Sciatic nerve (tissue), 2 donors: ENCODE measurements around the gene PIGL. TPM values are rescaled to one million over a fixed set of nuclear protein-coding genes. Genes with fewer than 3 reads are reported as not detected.
A peak's percentile ranks its signal among the peaks of the same experiment; 100 is the strongest.
"Not testable (repeated sequence)": the region's sequence is repeated elsewhere in the genome, so short reads cannot be mapped to it uniquely, and the experiment has no call there.

Experiments
- ATAC-seq: fragments of 200-7000 bp; cut with Tn5 transposase; one replicate; pipeline ENCODE4 v1.9.1; 2020; ENCODE audit warnings: mild to moderate bottlenecking, moderate library complexity
- DNase-seq: peaks from one replicate; pipeline ENCODE4 v3.0.0-alpha.2; 2020; ENCODE audit warnings: low spot score
- intact Hi-C: fragments of 100-400 bp; cut with DNase I; formaldehyde crosslinking; loops from one replicate; pipeline ENCODE4 v1.14.2; 2022
- total RNA-seq: library from RNA; stranded (reverse); fragmentation: NEBNext Ultra II Directional; extraction: Animal tissue kit (Norgen Biotek cat#: 25700); gene quantifications from one replicate; pipeline ENCODE4 v1.2.1, GENCODE V29; 2021
- donor health status: DM: no; HTN: no; CAD: no.
- donor health status: DM: no; HTN: no; CAD: no.

PIGL gene
- total RNA-seq, 1 donor from 2014 or later, result 54.7 TPM

DNA sequence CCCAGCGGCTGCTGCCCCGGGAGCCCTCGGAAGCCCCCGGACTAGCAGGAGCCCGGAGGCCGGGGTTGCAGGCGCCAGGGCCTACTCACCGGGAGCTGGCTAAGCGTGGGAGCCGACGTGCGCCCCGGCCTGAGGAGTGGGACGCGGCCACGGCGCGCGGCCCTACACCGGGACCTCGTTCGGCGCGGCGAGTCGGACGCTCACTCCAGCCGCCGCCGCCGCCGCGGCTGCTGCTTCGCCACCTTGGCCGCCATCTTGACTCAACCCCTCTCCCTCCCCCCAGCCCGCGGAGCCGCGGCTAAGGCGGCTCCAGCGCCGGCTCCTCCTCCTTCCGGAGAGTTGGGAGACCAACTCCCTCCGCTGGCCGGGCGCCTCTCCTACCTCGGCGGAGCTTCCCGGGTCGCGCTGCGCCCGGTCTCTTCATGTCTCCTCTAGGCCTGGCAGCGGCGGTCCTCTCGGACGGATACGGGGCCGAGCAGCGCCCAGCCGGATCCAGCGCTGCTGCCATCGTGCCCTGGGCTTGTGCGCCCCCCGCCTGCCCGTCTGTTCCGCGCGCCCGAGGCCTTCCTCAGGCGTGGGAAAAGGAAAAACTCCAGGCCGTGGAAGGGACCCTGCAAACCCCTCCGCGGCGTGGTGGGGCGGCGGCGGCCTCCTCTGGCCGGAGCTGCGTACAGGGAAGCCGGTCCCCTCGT lies 1.6 kb upstream of the PIGL start, which contains the start of gene NCOR1:
Gene NCOR1 (minus strand): TSS at position 262 of the 692 bp plus-strand sequence. CDS start 20,965 bp downstream, outside the sequence.
- ATAC-seq (peak; percentile 98), DNase-seq (peak; percentile 96)
- intact Hi-C loops, result no loop called here

DNA sequence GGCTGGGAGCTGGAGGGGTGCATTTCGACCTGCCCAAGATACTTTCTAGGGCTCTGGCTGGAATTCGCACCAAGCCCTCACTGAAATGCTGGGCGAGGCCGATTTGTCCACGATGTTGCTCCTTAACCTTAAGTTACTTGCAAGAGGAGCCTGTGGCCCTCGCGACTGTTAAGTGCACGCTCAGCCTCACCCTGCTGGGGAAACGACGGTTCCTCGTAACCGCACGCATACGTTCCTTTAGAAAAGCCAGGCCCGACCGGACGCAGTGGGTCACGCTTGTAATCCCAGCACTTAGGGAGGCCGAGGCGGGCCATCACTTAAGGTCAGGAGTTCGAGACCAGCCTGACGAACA lies 1.1 kb upstream of the PIGL start:
- DNase-seq, result no peak
- ATAC-seq, result no peak
- intact Hi-C loops, result no loop called here

DNA sequence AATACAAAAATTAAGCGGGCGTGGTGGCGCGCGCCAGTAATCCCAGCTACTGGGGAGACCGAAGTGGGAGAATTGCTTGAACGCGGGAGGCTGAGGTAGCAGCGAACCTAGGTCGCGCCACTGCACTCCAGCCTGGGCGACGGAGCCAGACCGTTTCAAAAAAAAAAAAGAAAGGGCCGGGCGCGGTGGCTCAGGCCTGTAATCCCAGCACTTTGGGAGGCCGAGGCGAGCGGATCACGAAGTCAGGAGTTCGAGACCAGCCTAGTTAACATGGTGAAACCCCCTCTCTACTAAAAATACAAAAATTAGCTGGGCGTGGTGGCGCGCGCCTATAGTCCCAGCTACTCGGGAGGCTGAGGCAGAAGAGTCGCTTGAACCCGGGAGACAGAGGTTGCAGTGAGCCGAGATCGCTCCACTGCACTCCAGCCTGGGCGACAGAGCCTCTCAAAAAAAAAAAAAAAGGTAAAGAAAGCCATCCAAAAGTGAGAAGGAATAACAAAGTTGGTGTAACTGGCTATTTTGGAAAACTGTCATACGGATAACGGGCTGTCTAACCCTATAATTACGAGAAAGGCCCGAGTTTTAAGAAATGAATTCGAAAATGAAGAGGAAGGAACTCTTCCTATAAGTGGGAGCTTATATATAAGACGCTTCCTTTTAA lies 539 bp upstream of the PIGL start:
- ATAC-seq, DNase-seq, intact Hi-C loops: not testable (repeated sequence)

DNA sequence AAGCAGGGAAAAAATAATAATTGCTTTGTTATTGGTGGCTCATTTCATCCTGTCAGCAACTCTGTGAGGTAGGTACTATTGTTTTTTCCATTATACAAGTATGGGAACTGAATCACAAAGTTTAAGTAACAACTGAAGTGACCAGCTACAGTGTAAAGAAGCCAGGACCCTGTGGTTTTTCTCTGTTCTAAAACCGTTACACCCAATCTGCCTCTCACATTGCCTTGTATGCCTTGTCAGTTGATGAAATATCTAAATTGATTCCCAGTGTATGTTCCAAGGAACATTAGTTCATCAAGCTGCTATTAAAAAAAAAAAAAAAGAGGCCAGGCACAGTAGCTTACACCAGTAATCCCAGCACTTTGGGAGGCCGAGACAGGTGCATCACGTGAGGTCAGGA lies 5.4 kb downstream of the PIGL start:
- intact Hi-C loops, result no loop called here
- DNase-seq (no peak), ATAC-seq (no peak)

DNA sequence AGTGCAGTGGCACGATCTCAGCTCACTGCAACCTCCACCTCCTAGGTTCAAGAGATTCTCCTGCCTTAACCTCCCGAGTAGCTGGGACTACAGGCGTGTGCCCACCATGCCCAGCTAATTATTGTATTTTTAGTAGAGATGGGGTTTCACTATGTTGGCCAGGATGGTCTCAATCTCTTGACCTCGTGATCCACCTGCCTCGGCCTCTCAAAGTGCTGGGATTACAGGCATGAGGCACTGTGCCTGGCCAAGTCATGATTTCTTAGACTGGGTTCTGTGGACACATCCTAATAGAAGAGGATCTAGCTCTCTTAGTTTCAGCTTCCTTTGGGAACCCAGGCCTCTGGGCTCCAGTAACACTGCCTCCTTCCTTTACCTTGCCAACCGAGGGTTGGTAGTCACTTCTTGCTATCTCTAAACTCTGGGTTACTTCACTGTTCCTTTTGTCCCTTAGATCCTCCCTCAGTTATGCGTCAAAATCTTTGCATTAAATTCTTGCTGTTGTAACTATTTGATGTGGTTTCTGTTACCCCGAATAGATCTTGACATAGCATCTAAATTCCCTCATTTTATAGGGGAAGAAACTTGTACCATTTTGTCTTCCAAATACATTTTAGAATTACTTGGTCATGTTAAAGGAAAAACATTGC lies 13.0 kb downstream of the PIGL start:
- intact Hi-C loops, ATAC-seq, DNase-seq: not testable (repeated sequence)

DNA sequence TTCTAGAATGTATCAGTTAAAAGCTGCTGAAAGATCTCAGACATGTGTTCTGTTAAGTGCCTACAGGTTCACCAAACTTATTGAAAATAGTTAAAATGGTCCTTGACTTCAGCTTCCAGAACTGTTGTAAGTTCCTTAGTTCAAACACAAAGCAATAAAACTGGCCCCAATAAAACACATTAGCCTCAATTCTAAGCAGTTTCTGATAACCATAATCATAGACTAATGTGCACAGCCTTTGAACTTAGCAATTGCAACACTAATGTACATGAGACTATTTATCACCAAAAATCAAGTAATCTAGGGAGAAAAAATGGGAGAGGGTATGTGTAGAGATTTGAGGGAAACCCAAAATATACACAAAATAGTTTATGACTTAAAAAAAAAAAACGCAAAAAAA lies 15.4 kb downstream of the PIGL start:
- ATAC-seq (no peak), DNase-seq (no peak)
- intact Hi-C loops, result no loop called here

DNA sequence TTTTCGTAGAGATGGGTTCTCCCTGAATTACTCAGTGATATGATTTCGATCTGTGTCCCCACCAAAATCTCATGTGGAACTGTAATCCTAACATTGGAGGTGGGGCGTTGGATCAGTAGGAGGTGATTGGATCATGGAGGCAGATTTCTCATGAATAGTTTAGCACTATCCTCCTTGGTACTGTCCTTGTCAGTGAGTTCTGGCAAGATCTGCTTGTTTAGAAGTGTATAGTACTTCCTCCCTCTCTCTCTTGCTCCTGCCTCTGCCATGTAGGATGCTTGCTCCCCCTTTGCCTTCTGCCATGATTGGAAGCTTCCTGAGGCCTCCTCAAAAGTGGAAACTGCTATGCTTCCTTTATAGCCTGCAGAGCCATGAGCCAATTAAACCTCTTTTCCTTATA lies 22.9 kb downstream of the PIGL start:
- intact Hi-C loops, result no loop called here
- DNase-seq (no peak), ATAC-seq (no peak)

DNA sequence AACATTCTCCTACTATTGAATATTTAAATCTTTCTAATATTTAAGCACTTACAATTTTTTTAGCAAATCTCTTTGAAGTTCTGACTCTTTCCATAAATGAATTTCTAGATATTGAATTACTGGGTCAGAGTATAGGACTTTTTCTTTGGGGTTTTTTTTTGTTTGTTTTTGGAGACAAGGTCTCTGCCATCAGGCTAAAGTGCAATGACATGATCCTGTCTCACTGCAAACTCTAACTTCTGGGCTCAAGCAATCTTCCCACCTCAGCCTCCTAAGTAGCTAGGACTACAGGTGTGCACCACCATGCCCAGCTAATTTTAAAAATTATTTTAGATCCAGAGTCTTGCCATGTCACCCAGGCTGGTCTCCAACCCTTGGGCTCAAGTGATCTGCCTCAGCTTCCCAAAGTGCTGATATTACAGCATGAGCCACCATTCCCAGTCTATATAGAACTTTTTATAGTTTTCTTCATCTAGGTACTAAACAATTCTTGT lies 24.9 kb downstream of the PIGL start:
- intact Hi-C loops, result no loop called here
- DNase-seq (no peak), ATAC-seq (no peak)

DNA sequence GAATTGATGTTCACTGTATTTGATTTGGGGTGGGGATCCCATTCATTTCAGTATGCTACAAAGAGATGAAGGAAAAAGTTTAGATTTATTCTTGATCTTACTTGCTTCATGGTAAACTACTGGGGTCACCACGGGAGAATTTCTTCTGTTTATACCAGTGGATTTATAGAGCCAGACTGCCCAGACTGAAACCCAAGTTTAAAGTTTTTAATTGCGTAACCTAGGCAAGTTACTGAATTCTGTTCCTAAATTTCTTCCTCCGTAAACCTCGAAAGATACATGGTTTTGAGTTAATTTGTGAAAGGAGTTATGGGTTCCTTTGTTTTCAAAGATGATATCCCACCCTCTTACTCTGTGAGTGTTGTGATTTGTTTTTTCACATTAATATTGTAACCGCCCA lies 26.4 kb downstream of the PIGL start:
- no peak for DNase-seq
- intact Hi-C loops, result no loop called here
- ATAC-seq, result no peak

DNA sequence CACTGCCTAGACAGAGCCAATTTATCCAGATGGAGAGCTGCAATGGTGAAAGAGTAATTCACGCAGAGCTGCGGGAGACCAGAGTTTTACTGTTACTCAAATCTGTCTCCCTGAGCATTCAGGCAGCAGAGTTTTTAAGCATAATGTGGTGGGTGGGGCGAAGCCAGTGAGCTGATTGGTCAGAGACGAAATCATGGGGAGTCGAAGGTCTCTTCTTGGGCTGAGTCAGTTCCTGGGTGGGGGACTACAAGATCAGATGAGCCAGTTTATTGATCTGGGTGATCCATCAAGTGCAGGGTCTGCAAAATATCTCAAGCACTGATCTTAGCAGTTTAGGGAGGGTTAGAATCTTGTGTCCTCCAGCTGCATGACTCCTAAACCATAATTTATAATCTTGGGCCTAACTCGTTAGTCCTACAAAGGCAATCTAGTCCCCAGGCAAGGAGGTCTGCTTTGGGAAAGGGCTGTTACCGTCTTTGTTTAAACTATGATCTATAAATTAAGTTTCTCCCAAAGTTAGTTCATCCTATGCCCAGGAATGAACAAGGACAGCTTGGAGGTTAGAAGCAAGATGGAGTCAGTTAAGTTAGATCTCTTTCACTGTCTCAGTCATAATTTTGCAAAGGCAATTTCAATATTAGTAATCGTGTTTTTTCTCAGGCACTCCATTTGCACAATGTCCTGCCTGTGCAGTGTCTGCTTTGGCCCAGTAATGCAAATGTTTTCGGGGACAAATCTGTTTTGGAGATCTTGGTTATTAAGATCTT lies 27.0 kb downstream of the PIGL start:
- DNase-seq (no peak), ATAC-seq (no peak)
- intact Hi-C loops, result no loop called here

DNA sequence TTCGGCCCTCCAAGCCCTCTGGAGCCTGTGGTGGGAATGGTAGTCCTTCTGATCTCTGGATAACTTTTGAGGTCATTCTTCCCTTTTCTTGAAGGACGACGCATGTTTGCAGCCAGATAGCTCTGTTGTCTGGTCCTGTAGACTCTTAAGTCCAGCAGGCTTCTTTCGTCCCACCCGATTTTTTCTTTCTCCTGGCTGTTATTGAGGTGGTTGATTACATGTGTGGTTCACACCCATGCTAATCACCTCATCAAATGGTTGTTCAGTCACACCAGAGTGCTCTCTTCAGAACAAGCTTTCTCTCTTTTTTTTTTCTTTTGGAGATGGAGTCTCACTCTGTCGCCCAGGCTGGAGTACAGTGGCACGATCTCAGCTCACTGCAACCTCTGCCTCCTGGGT lies 30.6 kb downstream of the PIGL start:
- intact Hi-C loops, result no loop called here
- ATAC-seq (no peak), DNase-seq (no peak)

DNA sequence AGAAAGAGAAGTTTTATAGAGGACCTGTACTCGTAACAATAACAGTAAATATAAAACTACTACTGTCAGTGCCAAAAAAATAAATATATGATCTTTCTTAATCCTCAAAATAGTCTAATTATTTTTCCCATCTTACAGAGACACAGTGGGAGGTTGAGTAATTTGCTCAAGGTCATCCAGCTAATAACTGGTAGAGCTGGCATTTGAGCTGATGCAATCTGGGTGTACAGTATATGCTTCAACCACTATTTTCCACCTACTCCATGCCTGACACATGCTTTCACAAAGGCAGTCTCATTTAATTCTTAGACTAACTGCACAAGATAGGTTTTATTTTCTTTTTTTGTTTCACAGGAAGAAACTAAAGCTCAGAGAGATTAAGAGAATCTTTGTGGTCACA lies 33.6 kb downstream of the PIGL start:
- DNase-seq (no peak), ATAC-seq (no peak)
- intact Hi-C loops, result no loop called here

DNA sequence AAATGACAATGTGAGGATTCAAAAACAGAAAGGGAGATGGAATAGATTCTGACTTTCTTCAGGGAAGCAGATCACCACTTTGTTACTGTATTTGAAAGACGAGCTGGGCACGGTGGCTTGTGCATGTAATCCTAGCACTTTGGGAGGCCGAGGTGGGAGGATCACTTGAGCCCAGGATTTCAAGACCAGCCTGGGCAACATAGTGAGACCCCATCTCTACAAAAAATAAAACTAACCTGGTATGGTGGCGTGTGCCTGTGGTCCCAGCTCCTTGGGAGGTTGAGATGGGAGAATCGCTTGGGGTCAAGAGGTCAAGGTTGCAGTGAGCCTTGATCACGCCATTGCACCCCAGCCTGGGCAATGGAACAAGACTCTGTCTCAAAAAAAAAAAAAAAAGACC lies 34.0 kb downstream of the PIGL start:
- intact Hi-C loops, result no loop called here
- DNase-seq (no peak), ATAC-seq (no peak)

DNA sequence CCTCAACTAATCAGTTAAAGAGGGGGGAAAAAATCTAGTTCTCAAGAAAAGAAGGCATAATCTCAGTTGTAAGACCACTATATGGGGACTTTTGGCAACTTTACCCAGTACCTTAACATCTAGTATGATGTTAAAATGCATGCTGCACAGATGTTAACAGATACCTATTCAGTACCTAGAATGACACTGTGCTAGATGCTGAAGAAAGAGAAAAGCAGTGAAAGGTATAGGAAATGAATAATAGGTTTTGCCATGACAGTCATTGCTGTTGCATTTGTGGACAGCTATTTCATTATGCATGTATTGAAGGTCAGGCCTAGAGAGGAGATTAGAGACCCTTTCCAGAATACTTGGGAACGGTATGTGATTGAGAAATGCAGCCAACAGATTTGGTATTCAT lies 34.5 kb downstream of the PIGL start:
- ATAC-seq (no peak), DNase-seq (no peak)
- intact Hi-C loops, result no loop called here

DNA sequence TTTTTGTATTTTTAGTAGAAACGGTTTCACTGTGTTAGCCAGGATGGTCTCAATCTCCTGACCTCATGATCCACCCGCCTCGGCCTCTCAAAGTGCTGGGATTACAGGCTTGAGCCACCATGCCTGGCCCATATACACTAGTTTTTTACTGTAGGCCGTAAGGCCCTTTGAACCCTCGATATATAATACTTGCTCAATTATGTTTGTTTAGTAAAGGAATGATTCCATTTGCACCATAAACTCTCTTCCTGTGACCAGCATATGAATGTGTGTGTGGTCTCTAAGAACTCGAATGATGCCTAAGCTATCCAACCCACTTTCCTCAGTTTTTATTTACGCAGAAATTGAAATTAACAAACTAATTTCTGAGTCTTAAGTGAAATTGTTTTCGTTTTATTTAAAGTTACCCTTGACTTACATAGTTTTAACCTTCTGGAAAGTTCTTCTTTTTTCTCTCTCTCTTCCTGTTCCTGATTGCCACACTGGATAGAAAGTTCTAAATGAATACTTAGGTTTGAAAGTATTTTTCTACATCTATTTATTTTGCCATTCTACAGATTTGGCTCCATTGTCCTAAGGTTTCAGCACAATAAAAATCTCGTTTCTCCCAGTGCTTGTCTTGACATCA lies 37.9 kb downstream of the PIGL start:
- intact Hi-C loops, result no loop called here
- ATAC-seq (no peak), DNase-seq (no peak)

DNA sequence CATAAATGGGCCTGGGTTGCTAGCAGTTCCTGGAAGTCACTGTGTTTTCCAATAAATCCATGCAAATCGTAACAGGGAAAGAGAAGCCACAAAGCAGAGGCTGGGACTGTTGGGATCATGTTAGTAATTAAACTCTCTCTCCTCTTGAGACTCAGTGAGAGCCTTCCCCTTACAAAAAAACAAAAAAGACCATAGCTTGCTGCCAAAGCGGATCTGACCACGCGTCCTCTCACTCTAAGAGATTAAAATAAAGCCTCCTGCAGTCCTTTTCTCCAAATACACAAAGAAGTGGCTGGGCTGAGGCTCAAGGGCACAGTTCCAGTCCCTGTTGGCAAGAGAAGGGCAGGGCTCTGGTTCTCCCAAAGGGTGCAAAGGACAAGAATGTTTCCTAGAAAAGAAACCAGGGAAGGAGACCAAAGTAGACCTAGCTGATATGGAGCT lies 38.5 kb downstream of the PIGL start:
- intact Hi-C loops, result no loop called here
- DNase-seq (no peak), ATAC-seq (peak; percentile 91)

DNA sequence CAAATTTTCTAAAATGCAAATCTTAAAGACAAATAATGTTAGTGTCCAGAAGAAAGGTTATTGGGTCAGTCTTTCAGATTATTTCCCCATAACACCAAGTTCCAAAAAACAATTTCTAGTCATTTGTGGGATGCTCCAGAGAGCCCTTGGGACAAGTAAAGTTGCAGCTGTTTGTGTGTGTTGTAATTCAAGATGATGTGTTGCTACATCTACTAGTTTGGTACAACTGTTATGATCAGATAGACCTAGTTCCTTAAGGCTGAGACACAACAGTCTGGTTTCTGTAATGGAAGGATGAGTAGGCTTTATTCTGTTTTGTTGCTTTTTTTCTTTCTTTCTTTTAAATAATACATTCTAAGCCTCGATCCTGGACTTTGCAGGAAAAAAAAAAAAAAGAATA lies 41.9 kb downstream of the PIGL start:
- intact Hi-C loops, result no loop called here
- DNase-seq (no peak), ATAC-seq (peak; percentile 84)

DNA sequence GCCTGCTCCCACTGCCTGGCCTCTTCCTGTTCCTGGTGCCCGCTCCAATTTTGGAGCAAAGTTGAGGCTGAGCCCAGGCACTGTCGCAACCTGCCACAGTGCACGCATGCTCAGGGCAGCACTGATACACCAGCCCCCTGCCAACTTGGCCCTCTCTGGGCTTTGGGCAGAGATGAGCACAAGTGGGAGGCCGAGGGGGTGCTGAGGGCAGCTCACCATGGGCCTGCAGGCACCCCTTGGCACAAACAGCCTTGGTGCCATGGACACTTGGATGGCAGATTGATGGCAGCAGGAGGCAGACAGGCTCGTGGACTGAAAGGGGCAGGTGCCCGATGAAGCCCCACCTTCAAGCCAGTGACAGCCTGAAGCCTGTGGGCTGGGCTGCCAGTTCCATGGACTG lies 42.9 kb downstream of the PIGL start:
- intact Hi-C loops, result no loop called here
- ATAC-seq, result peak; percentile 7
- no peak for DNase-seq

DNA sequence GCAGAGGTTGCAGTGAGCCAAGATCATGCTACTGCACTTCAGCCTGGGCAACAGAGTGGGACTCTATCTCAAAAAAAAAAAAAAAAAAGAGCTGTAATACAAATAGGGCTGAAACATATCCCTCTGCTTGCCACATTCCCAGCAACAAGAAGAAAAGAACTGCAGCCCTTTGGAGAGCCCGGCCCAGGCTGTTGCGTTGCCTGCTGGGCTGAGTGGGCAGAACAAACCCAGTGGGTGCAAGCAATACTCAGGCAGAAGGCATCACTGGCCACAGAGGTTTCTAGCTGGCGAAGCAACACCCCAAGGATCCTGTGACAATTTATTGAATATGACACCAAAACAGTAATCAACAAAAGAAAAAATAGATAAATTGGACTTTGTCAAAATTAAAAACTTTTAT lies 44.0 kb downstream of the PIGL start:
- ATAC-seq, result no peak
- intact Hi-C loops, result no loop called here
- no peak for DNase-seq
